NCI-H82 treated with DMSO at 0.1 percent for 48 hours (cell line): ENCODE measurements around the gene NAP1L3.

ENCODE experiments used
- DNase-seq: peaks from one replicate; lab custom pipeline; 2025; ENCODE audit not compliant: unreplicated experiment; lab: John Stamatoyannopoulos, UW

NAP1L3 gene, protein sequence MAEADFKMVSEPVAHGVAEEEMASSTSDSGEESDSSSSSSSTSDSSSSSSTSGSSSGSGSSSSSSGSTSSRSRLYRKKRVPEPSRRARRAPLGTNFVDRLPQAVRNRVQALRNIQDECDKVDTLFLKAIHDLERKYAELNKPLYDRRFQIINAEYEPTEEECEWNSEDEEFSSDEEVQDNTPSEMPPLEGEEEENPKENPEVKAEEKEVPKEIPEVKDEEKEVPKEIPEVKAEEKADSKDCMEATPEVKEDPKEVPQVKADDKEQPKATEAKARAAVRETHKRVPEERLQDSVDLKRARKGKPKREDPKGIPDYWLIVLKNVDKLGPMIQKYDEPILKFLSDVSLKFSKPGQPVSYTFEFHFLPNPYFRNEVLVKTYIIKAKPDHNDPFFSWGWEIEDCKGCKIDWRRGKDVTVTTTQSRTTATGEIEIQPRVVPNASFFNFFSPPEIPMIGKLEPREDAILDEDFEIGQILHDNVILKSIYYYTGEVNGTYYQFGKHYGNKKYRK

DNA sequence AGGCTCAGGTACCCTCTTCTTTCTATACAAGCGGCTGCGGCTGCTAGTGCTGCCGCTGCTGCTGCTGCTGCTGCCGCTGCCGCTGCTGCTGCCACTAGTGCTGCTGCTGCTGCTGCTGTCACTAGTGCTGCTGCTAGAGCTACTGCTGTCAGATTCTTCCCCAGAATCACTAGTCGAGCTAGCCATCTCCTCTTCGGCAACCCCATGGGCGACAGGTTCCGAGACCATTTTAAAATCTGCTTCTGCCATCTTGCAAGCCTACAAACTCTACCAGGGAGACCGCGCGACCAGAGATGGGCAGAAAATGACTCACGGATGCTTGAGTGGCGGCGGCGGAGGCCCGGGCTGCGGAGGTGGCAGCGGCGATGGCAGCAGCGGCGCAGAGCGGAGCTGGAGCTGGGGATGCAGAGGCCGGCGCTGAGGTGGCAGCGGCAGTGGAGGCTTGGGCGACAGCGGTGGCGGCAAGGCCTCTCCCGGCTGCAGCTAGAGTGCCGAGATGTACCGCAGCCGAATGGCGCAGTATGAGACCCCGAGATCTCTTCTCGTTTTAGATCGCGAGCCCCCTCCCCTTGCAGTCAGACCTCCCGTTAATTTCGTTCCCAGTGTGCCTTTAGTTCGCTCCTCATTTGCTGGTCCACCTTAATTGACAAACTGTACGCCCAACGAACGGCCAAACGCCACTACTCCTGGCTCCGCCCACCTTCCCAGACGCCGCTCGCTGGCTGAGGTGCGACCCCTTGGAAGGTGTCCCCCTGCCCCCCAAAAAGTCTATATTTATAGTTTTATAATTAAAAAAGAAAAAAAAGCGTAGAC lies at the start of gene NAP1L3:
Gene NAP1L3 (minus strand): TSS at position 523 of the 813 bp plus-strand sequence. CDS start 274 bp downstream, at position 249.
- DNase-seq: peak; percentile 83

DNA sequence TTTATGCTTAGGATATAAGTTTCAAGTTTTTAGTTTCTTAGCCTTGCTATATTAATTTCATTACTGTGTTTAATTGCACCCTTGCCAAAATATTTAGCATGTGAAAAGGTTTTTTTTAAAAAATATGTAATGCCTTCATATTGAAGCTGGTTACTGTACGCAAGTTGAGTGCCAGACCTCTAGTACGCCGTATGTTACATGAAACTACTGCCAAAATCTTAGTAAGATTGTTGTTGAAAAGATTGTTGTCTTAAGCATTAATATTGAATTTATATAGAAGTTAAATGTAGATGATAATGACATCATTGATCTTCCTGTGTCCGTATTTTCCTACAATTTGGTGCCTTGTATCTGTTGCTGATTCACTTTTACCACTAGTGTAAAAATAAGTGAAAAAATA lies 37.7 kb upstream of the NAP1L3 start:
- DNase-seq: no peak

DNA sequence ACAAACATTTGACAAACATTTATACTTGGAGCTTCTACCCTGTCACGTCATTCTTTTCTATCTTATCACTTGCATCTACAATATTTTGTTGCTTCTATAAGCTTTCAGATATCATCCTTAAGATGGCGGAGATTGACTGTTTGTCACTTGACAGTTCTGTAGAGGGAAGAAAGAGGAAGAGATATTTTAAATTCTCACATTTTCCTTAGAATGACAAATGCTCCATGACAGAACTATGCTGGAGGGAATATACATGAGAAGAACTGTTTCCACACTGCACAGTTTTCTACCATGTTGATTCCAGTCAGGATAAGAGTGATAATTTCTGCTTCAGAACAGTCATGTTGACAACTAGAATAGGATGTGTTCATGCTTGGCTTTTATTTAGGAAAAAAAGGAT lies 30.3 kb upstream of the NAP1L3 start:
- DNase-seq: no peak

DNA sequence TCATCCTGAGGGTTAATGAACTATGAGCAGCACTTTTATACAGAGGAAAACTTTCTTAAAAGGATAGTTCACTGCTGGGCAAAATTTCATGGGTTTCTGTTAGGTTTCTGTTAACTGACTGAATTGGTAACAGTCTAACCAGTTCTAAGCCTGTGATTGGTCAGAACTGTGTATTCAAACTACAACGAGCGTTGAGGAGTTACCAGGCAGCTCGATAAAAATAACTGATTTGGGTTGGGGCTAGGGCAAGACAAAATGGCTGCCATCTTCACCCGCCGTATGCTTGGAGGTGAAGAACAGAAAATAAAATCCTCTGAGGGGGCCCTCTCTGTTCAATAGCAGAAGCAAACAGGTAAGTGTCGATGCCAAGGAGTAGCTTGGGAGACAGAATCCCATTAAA lies 22.6 kb upstream of the NAP1L3 start:
- no peak for DNase-seq

DNA sequence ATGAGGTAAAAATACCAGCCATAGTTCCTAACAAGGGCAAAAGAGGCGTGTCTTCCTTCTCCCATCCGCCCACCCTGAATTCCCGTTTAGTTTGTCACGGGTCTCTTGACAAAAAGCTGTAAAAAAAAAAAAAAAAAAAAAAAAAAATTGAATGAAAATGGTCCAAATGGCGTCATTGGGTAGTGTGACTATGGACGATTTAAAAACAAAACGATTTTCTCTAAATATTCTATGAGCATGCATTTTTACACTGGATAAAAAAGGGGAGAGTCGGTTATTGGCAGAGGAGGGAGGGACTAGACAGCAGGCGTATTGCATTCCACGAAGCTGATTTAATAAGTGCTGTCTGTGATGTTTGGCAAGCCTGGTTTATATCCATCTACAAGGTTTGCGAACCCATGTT lies 492 bp upstream of the NAP1L3 start, which contains the start of gene FAM133A:
Gene FAM133A (plus strand): TSS at position 338 of the 403 bp plus-strand sequence. CDS start 35,214 bp downstream, outside the sequence.
- DNase-seq: peak; percentile 10

DNA sequence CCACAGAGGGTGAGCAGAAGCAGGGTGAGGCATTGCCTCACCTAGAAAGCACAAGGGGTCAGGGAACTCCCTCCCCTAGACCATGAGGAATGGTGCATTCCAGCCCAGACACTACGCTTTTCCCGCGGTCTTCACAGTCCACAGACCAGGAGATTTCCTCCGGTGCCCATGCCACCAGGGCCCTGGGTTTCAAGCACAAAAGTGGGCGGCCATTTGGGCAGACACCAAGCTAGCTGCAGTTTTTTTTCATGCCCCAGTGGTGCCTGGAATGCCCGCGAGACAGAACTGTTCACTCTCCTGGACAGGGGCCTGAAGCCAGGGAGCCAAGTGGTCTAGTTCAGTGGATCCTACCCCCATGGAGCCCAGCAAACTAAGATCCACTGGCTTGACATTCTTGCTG lies 12.8 kb downstream of the NAP1L3 start:
- no peak for DNase-seq

DNA sequence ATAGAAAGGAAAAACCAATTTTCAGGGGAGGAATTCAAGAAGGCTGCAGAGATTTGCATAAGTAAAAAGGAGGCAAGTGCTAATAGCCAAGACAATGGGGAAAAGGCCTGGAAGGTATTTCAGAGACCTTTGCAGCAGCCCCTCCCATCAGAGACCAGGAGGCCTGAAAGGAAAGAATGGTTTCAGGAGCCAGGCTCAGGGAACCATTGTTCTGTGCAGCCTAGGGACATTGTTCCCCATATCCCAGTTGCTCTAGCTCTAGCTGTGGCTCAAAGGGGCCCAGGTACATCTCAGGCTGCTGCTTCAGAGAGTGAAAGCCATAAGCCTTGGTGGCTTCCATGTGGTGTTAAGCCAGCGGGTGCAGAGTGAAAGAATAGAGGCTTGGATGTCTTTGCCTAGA lies 24.0 kb downstream of the NAP1L3 start:
- DNase-seq: no peak

DNA sequence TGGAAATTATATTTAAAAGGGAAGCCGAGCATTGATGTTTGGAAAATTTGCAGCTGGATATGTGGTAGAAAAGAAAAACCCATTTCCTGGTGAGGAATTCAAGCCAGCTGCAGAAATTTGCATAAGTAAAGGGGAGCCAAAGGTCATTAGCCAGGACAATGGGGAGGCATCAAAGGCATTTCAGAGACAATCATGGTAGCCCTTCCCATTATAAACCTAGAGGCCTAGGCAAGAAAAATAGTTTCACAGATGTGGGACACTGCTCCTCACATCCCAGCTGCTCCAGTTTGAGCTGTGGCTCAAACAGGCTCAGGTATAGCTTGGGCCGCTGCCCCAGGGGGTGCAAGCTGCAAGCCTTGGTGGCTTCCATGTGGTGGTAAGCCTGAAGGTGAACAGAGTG lies 35.8 kb downstream of the NAP1L3 start:
- DNase-seq: no peak
